Measurements from ENCODE around the gene C1QTNF3. TPM values are rescaled to one million over a fixed set of nuclear protein-coding genes. Genes with fewer than 3 reads are reported as not detected.

Gene C1QTNF3
- total and polyA plus RNA-seq, 2 of the 8 experiments (the other 6 are each of a cell fraction or from before 2014, with no cell fraction given), result 1.0 to 1.2 TPM

- TF ChIP-seq SIRT6 (IDR thresholded peaks at IDR 0.05; ENCODE audit: low read length), result no peak
- TF ChIP-seq SIX5 (IDR thresholded peaks at IDR 0.05; ENCODE audit: low read depth, low read length), result no peak
- TF ChIP-seq POU5F1 (IDR thresholded peaks at IDR 0.05; ENCODE audit: low read depth, low read length), result no peak
- TF ChIP-seq KDM4A (IDR thresholded peaks at IDR 0.05; ENCODE audit: low read depth, low read length, severe bottlenecking), result no peak
- TF ChIP-seq CHD7 (IDR thresholded peaks at IDR 0.05; ENCODE audit: insufficient replicate concordance, low read length), result no peak
- no peak for TF ChIP-seq SAP30 (IDR thresholded peaks at IDR 0.05; ENCODE audit: insufficient read depth, insufficient replicate concordance, low read length)
Observed at GRCh38 chr5:34043099-34043876, at the start of gene C1QTNF3 (continued).
